ENCODE measurements around the gene TCEAL1. TPM values are rescaled to one million over a fixed set of nuclear protein-coding genes. Genes with fewer than 3 reads are reported as not detected.

TCEAL1 gene
- total and polyA plus RNA-seq, 7 donors, result 18.7 to 54.8 (median 32.2) TPM

DNA sequence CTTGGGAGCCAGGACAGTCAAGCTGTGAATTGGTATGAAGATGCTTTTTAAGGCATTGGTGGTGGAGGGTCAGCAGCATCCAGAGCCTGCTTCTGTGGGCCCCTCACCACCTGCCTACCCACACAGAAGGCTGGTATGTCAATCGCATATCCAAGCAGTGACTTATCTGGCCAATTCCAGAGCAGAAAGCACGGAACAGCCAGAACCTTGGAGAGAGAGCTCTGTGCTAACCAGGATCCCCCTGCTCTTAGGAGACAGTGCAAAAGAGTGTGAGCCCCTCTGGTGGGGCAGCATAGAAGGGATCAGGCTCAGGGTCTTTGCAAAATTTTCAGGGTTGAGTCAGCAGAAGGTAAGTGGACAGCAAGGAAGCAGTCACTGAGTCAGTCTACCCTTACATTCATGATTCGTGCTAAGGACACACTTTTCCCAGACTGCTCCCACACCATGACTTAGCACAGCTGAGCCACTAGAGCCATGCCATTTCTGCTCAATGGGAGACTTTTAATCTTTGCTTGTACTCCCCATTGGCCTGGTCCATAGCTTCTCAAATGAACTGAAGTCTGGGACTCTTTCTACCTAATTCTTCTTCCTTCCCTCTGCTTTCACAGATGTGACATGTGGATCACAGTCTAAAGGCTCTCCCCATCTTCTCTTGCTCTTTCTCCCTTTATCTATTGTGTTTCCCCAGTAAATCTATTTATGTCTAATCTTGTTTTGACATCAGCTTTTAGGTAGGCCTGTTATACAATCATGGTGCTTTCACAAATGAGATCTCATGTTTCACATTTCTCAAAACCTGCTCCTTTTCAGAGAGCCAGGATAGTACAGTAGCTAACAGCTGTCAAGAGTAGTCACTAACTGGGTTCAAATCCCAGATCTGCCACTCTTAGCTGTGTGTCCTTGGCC, 37.7 kb downstream of the TCEAL1 start:
- H3K4me1 ChIP-seq, result no peaks in the 10 kb centered on the region
- H3K4me3 ChIP-seq, result no peak overlapping the region
- intact Hi-C loops (cut with DNase I), result no loop called here
- TF ChIP-seq, protein P1, sequence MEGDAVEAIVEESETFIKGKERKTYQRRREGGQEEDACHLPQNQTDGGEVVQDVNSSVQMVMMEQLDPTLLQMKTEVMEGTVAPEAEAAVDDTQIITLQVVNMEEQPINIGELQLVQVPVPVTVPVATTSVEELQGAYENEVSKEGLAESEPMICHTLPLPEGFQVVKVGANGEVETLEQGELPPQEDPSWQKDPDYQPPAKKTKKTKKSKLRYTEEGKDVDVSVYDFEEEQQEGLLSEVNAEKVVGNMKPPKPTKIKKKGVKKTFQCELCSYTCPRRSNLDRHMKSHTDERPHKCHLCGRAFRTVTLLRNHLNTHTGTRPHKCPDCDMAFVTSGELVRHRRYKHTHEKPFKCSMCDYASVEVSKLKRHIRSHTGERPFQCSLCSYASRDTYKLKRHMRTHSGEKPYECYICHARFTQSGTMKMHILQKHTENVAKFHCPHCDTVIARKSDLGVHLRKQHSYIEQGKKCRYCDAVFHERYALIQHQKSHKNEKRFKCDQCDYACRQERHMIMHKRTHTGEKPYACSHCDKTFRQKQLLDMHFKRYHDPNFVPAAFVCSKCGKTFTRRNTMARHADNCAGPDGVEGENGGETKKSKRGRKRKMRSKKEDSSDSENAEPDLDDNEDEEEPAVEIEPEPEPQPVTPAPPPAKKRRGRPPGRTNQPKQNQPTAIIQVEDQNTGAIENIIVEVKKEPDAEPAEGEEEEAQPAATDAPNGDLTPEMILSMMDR (IDR thresholded peaks at IDR 0.05), result no peak
- H3K27ac ChIP-seq, result no peak overlapping the region
- DNase-seq (no peak), ATAC-seq (no peak)
- no peaks in the 10 kb centered on the region for H3K9me3 ChIP-seq
- no peaks in the 10 kb centered on the region for H3K36me3 ChIP-seq (ENCODE audit: insufficient read depth in 1 of 2, low read depth in 1 of 2)
- peaks cover 0 to 28% (median 0%) of the 10 kb centered on the region in 3 donors for H3K27me3 ChIP-seq (ENCODE audit: insufficient read depth in 3 of 3, low read length in 2 of 3)
- WGBS, 3 donors, result 76 to 98% (median 91%) methylated on average over 3 of the region's 3 CpGs

DNA sequence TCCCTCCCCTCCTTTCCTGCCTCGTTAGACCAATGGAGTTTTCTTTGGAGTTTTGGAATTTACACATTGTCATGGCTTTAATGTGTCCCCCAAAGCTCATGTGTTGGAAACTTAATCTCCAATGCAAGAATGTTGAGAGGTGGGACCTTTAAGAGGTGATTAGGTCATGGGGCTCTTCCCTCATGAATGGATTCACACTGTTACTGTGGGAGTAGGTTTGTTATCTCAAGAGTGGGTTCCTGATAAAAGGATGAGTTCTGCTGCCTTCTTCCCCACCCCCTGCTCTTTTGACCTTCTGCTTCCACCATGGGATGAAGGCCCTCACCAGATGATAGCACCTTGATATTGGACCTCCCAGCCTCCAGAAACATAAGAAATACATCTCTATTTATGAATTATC, 41.0 kb downstream of the TCEAL1 start:
- intact Hi-C loops (cut with DNase I), result no loop called here
- ATAC-seq (no peak), DNase-seq (no peak)
- Histone ChIP-seq H3K27ac (no peak overlapping the region), H3K4me3 (no peak overlapping the region), H3K27me3 (ENCODE audit: insufficient read depth in 3 of 3, low read length in 2 of 3) (no peaks in the 10 kb centered on the region), H3K9me3 (no peaks in the 10 kb centered on the region), H3K36me3 (ENCODE audit: insufficient read depth in 1 of 2, low read depth in 1 of 2) (no peaks in the 10 kb centered on the region), H3K4me1 (no peaks in the 10 kb centered on the region)
- WGBS, 3 donors, result 67 to 100% (median 73%) methylated on average over 1 of the region's 1 CpG
- TF ChIP-seq, protein P1 (IDR thresholded peaks at IDR 0.05), result no peak

GRCh38 chrX:103674531-103675454, 46.0 kb downstream of the TCEAL1 start:
- 71 to 86% (median 84%) methylated on average over 8 of the region's 8 CpGs for WGBS, 3 donors
- intact Hi-C loops (cut with DNase I), result no loop called here
- Histone ChIP-seq H3K9me3 (no peaks in the 10 kb centered on the region), H3K27ac (no peak overlapping the region), H3K27me3 (ENCODE audit: insufficient read depth in 3 of 3, low read length in 2 of 3) (no peaks in the 10 kb centered on the region), H3K4me3 (no peak overlapping the region), H3K36me3 (ENCODE audit: insufficient read depth in 1 of 2, low read depth in 1 of 2) (peaks cover 0 to 46% of the 10 kb centered on the region in 2 donors), H3K4me1 (no peaks in the 10 kb centered on the region)
- TF ChIP-seq, protein P1 (IDR thresholded peaks at IDR 0.05), result no peak
- ATAC-seq (no peak), DNase-seq (no peak)

GRCh38 chrX:103678199-103678993, 49.6 kb downstream of the TCEAL1 start:
- no peak overlapping the region for H3K27ac ChIP-seq
- H3K4me1 ChIP-seq, result no peaks in the 10 kb centered on the region
- TF ChIP-seq, protein P1 (IDR thresholded peaks at IDR 0.05), result no peak
- no peaks in the 10 kb centered on the region for H3K27me3 ChIP-seq (ENCODE audit: insufficient read depth in 3 of 3, low read length in 2 of 3)
- ATAC-seq (no peak), DNase-seq (no peak)
- no peak overlapping the region for H3K4me3 ChIP-seq
- 80 to 99% (median 91%) methylated on average over 5 of the region's 5 CpGs for WGBS, 3 donors
- H3K36me3 ChIP-seq (ENCODE audit: insufficient read depth in 1 of 2, low read depth in 1 of 2), result peaks cover 0 to 77% of the 10 kb centered on the region in 2 donors
- no peaks in the 10 kb centered on the region for H3K9me3 ChIP-seq
- intact Hi-C loops (cut with DNase I), result no loop called here

Other genes with a start within 250 kb of the TCEAL1 start
- under 1 TPM in 1 of 4 donors, not detected in 3; 0.14 TPM for gene RAB40A, start 109.5 kb upstream of the TCEAL1 start, total RNA-seq
- gene RAB40A, start 109.5 kb upstream of the TCEAL1 start, polyA plus RNA-seq, result under 1 TPM in 1 of 3 donors, not detected in 2; 0.06 TPM
- gene TCEAL4, start 43.5 kb upstream of the TCEAL1 start, total RNA-seq, result 10 to 100 TPM; 32.1 to 50.0 (median 36.3) TPM
- gene TCEAL4, start 43.5 kb upstream of the TCEAL1 start, polyA plus RNA-seq, result 10 to 100 TPM; 28.6 to 66.6 (median 54.9) TPM
- 10 to 100 TPM in 1 of 4 donors, 1 to 10 TPM in 3; 6.6 to 10.0 (median 7.6) TPM for gene TCEAL3, start 21.0 kb upstream of the TCEAL1 start, total RNA-seq
- 10 to 100 TPM in 1 of 3 donors, 1 to 10 TPM in 2; 6.7 to 13.2 (median 6.8) TPM for gene TCEAL3, start 21.0 kb upstream of the TCEAL1 start, polyA plus RNA-seq
- 100 to 1,000 TPM; 182 to 273 (median 218) TPM for gene MORF4L2, start 57.7 kb downstream of the TCEAL1 start, total RNA-seq
- 100 to 1,000 TPM; 342 to 524 (median 422) TPM for gene MORF4L2, start 57.7 kb downstream of the TCEAL1 start, polyA plus RNA-seq
- not detected for gene TMEM31, start 81.9 kb downstream of the TCEAL1 start, total RNA-seq
- under 1 TPM in 1 of 3 donors, not detected in 2; 0.09 TPM for gene TMEM31, start 81.9 kb downstream of the TCEAL1 start, polyA plus RNA-seq
- gene PLP1, start 147.9 kb downstream of the TCEAL1 start, total RNA-seq, result 1 to 10 TPM in 1 of 4 donors, under 1 TPM in 2, not detected in 1; 0.39 to 1.7 (median 0.95) TPM
- 1 to 10 TPM in 1 of 3 donors, under 1 TPM in 2; 0.69 to 1.2 (median 0.70) TPM for gene PLP1, start 147.9 kb downstream of the TCEAL1 start, polyA plus RNA-seq
- gene RAB9B, start 203.3 kb downstream of the TCEAL1 start, total RNA-seq, result 10 to 100 TPM in 1 of 4 donors, 1 to 10 TPM in 3; 1.9 to 15.2 (median 5.3) TPM
- 1 to 10 TPM in 2 of 3 donors, under 1 TPM in 1; 0.47 to 4.2 (median 1.7) TPM for gene RAB9B, start 203.3 kb downstream of the TCEAL1 start, polyA plus RNA-seq